Panc1 (cell line): ENCODE measurements around the gene MCCC2.

Source experiments
- POLR2AphosphoS5 ChIP-seq: IDR thresholded peaks from 2 replicates; pipeline ENCODE4 v1.6.1; 2012; ENCODE audit warnings: mild to moderate bottlenecking, low read depth, low read length, moderate library complexity
- TF ChIP-seq, protein P1 (sequence below): fragments of 450-650 bp; IDR thresholded peaks from 2 replicates; pipeline ENCODE4 v1.5.1; 2017; ENCODE audit warnings: mild to moderate bottlenecking

GRCh38 chr5:71693828-71694427 lies 106.8 kb downstream of the MCCC2 start:
- TF ChIP-seq, protein P1, sequence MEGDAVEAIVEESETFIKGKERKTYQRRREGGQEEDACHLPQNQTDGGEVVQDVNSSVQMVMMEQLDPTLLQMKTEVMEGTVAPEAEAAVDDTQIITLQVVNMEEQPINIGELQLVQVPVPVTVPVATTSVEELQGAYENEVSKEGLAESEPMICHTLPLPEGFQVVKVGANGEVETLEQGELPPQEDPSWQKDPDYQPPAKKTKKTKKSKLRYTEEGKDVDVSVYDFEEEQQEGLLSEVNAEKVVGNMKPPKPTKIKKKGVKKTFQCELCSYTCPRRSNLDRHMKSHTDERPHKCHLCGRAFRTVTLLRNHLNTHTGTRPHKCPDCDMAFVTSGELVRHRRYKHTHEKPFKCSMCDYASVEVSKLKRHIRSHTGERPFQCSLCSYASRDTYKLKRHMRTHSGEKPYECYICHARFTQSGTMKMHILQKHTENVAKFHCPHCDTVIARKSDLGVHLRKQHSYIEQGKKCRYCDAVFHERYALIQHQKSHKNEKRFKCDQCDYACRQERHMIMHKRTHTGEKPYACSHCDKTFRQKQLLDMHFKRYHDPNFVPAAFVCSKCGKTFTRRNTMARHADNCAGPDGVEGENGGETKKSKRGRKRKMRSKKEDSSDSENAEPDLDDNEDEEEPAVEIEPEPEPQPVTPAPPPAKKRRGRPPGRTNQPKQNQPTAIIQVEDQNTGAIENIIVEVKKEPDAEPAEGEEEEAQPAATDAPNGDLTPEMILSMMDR = no peak
- no peak for TF ChIP-seq POLR2AphosphoS5
